ENCODE data around the gene BTG3. TPM values are rescaled to one million over a fixed set of nuclear protein-coding genes. Genes with fewer than 3 reads are reported as not detected.
A peak's percentile ranks its signal among the peaks of the same experiment; 100 is the strongest.

BTG3 gene
- total and polyA plus RNA-seq, 9 of the 15 experiments (the other 6 are each of a cell fraction or from before 2014, with no cell fraction given): 11.7 to 43.0 (median 29.7) TPM

- TF ChIP-seq ZNF280A (IDR thresholded peaks at IDR 0.05; ENCODE audit: low read depth, partially characterized antibody): no peak
- TF ChIP-seq, protein P1, sequence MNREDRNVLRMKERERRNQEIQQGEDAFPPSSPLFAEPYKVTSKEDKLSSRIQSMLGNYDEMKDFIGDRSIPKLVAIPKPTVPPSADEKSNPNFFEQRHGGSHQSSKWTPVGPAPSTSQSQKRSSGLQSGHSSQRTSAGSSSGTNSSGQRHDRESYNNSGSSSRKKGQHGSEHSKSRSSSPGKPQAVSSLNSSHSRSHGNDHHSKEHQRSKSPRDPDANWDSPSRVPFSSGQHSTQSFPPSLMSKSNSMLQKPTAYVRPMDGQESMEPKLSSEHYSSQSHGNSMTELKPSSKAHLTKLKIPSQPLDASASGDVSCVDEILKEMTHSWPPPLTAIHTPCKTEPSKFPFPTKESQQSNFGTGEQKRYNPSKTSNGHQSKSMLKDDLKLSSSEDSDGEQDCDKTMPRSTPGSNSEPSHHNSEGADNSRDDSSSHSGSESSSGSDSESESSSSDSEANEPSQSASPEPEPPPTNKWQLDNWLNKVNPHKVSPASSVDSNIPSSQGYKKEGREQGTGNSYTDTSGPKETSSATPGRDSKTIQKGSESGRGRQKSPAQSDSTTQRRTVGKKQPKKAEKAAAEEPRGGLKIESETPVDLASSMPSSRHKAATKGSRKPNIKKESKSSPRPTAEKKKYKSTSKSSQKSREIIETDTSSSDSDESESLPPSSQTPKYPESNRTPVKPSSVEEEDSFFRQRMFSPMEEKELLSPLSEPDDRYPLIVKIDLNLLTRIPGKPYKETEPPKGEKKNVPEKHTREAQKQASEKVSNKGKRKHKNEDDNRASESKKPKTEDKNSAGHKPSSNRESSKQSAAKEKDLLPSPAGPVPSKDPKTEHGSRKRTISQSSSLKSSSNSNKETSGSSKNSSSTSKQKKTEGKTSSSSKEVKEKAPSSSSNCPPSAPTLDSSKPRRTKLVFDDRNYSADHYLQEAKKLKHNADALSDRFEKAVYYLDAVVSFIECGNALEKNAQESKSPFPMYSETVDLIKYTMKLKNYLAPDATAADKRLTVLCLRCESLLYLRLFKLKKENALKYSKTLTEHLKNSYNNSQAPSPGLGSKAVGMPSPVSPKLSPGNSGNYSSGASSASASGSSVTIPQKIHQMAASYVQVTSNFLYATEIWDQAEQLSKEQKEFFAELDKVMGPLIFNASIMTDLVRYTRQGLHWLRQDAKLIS (CRISPR knock-in tag; IDR thresholded peaks at IDR 0.05): peak; percentile 71
- TF ChIP-seq ZNF318 (IDR thresholded peaks at IDR 0.05; ENCODE audit: borderline replicate concordance in 1 of 2, low read depth in 1 of 2): no peak
- peak; percentile 64; the same call in 1 of the 2 replicates for TF ChIP-seq CREM (IDR thresholded peaks at IDR 0.05; ENCODE audit: low read depth)
- TF ChIP-seq, protein P2, sequence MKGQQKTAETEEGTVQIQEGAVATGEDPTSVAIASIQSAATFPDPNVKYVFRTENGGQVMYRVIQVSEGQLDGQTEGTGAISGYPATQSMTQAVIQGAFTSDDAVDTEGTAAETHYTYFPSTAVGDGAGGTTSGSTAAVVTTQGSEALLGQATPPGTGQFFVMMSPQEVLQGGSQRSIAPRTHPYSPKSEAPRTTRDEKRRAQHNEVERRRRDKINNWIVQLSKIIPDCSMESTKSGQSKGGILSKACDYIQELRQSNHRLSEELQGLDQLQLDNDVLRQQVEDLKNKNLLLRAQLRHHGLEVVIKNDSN (CRISPR knock-in tag; IDR thresholded peaks at IDR 0.05): no peak
- no peak for TF ChIP-seq MIER1 (IDR thresholded peaks at IDR 0.05; ENCODE audit: low read depth)
- no peak for TF ChIP-seq ZNF57 (CRISPR knock-in tag; IDR thresholded peaks at IDR 0.05)
Observed at GRCh38 chr21:17612565-17613241, at the start of gene BTG3 (continued).

All from K562 (cell line).